Stomach (tissue), 9 donors: ENCODE results near the gene C1orf232. TPM values are rescaled to one million over a fixed set of nuclear protein-coding genes. Genes with fewer than 3 reads are reported as not detected.
A peak's percentile ranks its signal among the peaks of the same experiment; 100 is the strongest.

ENCODE experiments used
- DNase-seq, 2 donors: peaks; one replicate each; pipeline versions ENCODE4 v3.0.0 to v3.0.0-alpha.2; 2013 to 2019
- H3K27ac ChIP-seq, 5 donors: fragments of 200-600 bp in 4 of 5; sonication (generic) in 4 of 5; one replicate each; pipeline ENCODE4 v1.5.1; 2013 to 2019; ENCODE audit warnings: mild to moderate bottlenecking in 1 of 5, moderate library complexity in 1 of 5
- H3K27me3 ChIP-seq, 3 donors: fragments of 200-600 bp; sonication (generic); one replicate each; pipeline ENCODE4 v1.5.1; 2017 to 2019; ENCODE audit warnings: mixed run types in 1 of 3
- H3K36me3 ChIP-seq, 4 donors: fragments of 200-600 bp; sonication (generic); 1 replicate in 3 of 4; 2 replicates in 1 of 4; pipeline ENCODE4 v1.5.1; 2016 to 2019
- H3K4me1 ChIP-seq, 4 donors: fragments of 200-600 bp; sonication (generic); one replicate each; pipeline ENCODE4 v1.5.1; 2016 to 2019
- H3K4me3 ChIP-seq, 4 donors: fragments of 200-600 bp; sonication (generic) in 3 of 4; one replicate each; pipeline ENCODE4 v1.5.1; 2016 to 2019; ENCODE audit warnings: mild to moderate bottlenecking in 1 of 4
- H3K9me3 ChIP-seq, 4 donors: fragments of 200-600 bp; sonication (generic); one replicate each; pipeline ENCODE4 v1.5.1; 2016 to 2019
- CTCF ChIP-seq, 7 experiments: fragments of 450-650 bp in 4 of 7; fragments of 200-600 bp in 3 of 7; sonication (generic) in 3 of 7; IDR thresholded peaks; one replicate each; pipeline ENCODE4 v1.5.1; 2016 to 2019; ENCODE audit warnings: antibody characterized with exemption in 7 of 7, control low read depth in 2 of 7, mild to moderate bottlenecking in 1 of 7
- EP300 ChIP-seq: sonication (generic); formaldehyde crosslinking; IDR thresholded peaks from one replicate; pipeline ENCODE4 v1.6.1; 2017; ENCODE audit warnings: antibody characterized with exemption
- POLR2A ChIP-seq, 4 donors: fragments of 450-650 bp; IDR thresholded peaks; one replicate each; pipeline ENCODE4 v1.6.1; 2016; ENCODE audit warnings: antibody characterized with exemption in 4 of 4, control low read depth in 2 of 4, mild to moderate bottlenecking in 1 of 4, moderate library complexity in 1 of 4
- POLR2AphosphoS5 ChIP-seq, 3 donors: sonication (generic); formaldehyde crosslinking; IDR thresholded peaks; one replicate each; pipeline ENCODE4 v1.6.1; 2016; ENCODE audit warnings: antibody characterized with exemption in 3 of 3
- whole genome bisulfite sequencing, 5 donors: extraction: QIAGEN DNeasy Blood & Tissue Kit in 3 of 5; methylation state at CpG; one replicate each; pipeline versions ENCODE4 v1.1.5 to v1.1.7; 2013 to 2018; 5-methylcytosine and 5-hydroxymethylcytosine counted together
- intact Hi-C: fragments of 100-400 bp; cut with DNase I; formaldehyde crosslinking; loops from one replicate; pipeline ENCODE4 v1.15.1; 2023; ENCODE audit warnings: low total_unique reads
- polyA plus RNA-seq, 3 donors: library from polyadenylated mRNA; stranded (reverse); fragments of 200-250 nt; gene quantifications; one replicate each; pipeline ENCODE4 v1.2.3, GENCODE V29; 2013
- total RNA-seq, 5 donors: library from RNA; depleted of rRNA; stranded (reverse); fragments of >200 nt; gene quantifications; one replicate each; pipeline versions ENCODE4 v1.1.0 to v1.2.3, GENCODE V29; 2014 to 2016
- donor health status: healthy with polysubstance abuse.
- donor health status: Bipolar disorder and iron deficiency.
- donor health status: healthy.

C1orf232 gene
- total and polyA plus RNA-seq, 8 donors: not detected

GRCh38 chr1:26125382-26125781 is 43.4 kb downstream of the C1orf232 start:
- no peak for DNase-seq
- H3K4me3 ChIP-seq: no peak overlapping the region
- no peaks in the 10 kb centered on the region for H3K27me3 ChIP-seq
- intact Hi-C loops: no loop called here
- TF ChIP-seq POLR2AphosphoS5 (IDR thresholded peaks at IDR 0.05): no peak
- TF ChIP-seq EP300: no peak
- TF ChIP-seq CTCF (IDR thresholded peaks at IDR 0.05): no peak
- TF ChIP-seq POLR2A (IDR thresholded peaks at IDR 0.05): no peak
- peak overlapping the region in 4 of 5 donors; percentile 74 to 91 (median 80) for H3K27ac ChIP-seq
- H3K9me3 ChIP-seq: no peaks in the 10 kb centered on the region
- H3K36me3 ChIP-seq: peaks cover 0 to 20% (median 1%) of the 10 kb centered on the region in 4 donors
- H3K4me1 ChIP-seq: peaks cover 22 to 80% (median 49%) of the 10 kb centered on the region in 4 donors

GRCh38 chr1:26124418-26125331 is 44.1 kb downstream of the C1orf232 start:
- intact Hi-C loops: no loop called here
- Histone ChIP-seq H3K27me3 (no peaks in the 10 kb centered on the region), H3K4me3 (no peak overlapping the region), H3K9me3 (no peaks in the 10 kb centered on the region), H3K36me3 (peaks cover 0 to 24% (median 7%) of the 10 kb centered on the region in 4 donors), H3K4me1 (peaks cover 22 to 87% (median 52%) of the 10 kb centered on the region in 4 donors), H3K27ac (peak overlapping the region in 3 of 5 donors; percentile 9 to 91 (median 74))
- TF ChIP-seq POLR2A (IDR thresholded peaks at IDR 0.05) (no peak), CTCF (IDR thresholded peaks at IDR 0.05) (no peak), EP300 (no peak), POLR2AphosphoS5 (IDR thresholded peaks at IDR 0.05) (no peak)
- 52 to 66% (median 58%) methylated on average over 4 of the region's 4 CpGs for WGBS, 5 donors
- no peak for DNase-seq

GRCh38 chr1:26122988-26123973 is 45.5 kb downstream of the C1orf232 start:
- Histone ChIP-seq H3K9me3 (no peaks in the 10 kb centered on the region), H3K4me3 (no peak overlapping the region), H3K36me3 (peaks cover 0 to 38% (median 20%) of the 10 kb centered on the region in 4 donors), H3K27ac (peak overlapping the region in 4 of 5 donors; percentile 1 to 91 (median 52)), H3K4me1 (peaks cover 22 to 98% (median 55%) of the 10 kb centered on the region in 4 donors), H3K27me3 (no peaks in the 10 kb centered on the region)
- WGBS, 5 donors: 61 to 69% (median 65%) methylated on average over 7 of the region's 7 CpGs
- no peak for TF ChIP-seq POLR2A (IDR thresholded peaks at IDR 0.05)
- TF ChIP-seq POLR2AphosphoS5 (IDR thresholded peaks at IDR 0.05): no peak
- no peak for TF ChIP-seq EP300
- TF ChIP-seq CTCF (IDR thresholded peaks at IDR 0.05): no peak
- intact Hi-C loops: no loop called here
- DNase-seq: no peak
